HepG2 (cell line): Measurements from ENCODE around the gene CCN6. TPM values are rescaled to one million over a fixed set of nuclear protein-coding genes. Genes with fewer than 3 reads are reported as not detected.
A peak's percentile ranks its signal among the peaks of the same experiment; 100 is the strongest.

Experiments used
- ATAC-seq: fragments of 200-7000 bp; cut with Tn5 transposase; 3 replicates; pipeline ENCODE4 v1.9.1; 2020; ENCODE audit warnings: mild to moderate bottlenecking, moderate library complexity
- BruUV-seq: library from RNA; stranded (reverse); fragments of 400-500 nt; replicated peaks from 2 replicates; lab custom pipeline; 2021; lab: Mats Ljungman, UMichigan
- CTCF ChIA-PET: fragments of 300-600 bp; formaldehyde crosslinking; extraction: SDS; loops from one replicate; lab custom pipeline; 2021; ENCODE audit warnings: low total read pairs, inconsistent platforms, low intra/inter-chr PET ratio; lab: Yijun Ruan, JAX
- POLR2A ChIA-PET: fragments of 350-600 bp; sonication (Branson Sonifier 250); formaldehyde crosslinking; loops from one replicate; lab custom pipeline; 2020; ENCODE audit warnings: antibody characterized with exemption, inconsistent platforms; lab: Yijun Ruan, JAX
- DNase-seq: peaks from one replicate; pipeline ENCODE4 v3.0.0-alpha.2; 2015; ENCODE audit warnings: low spot score
- FAIRE-seq: peaks from 3 replicates; lab custom pipeline; 2011; peaks lifted over from hg19 to GRCh38; lab: Jason Lieb, UNC
- H2AFZ ChIP-seq: one replicate; pipeline ENCODE4 v1.6.1; 2011; ENCODE audit warnings: low read length, inconsistent platforms
- H3K27ac ChIP-seq: fragments of 300-600 bp; 3 replicates; pipeline ENCODE4 v1.8.0; 2011; ENCODE audit warnings: mixed run types, mild to moderate bottlenecking, mixed read lengths, low read length, inconsistent platforms; ENCODE audit not compliant: insufficient read depth; ENCODE audit errors: extremely low read length
- H3K27me3 ChIP-seq, 2 experiments: fragments of 200-600 bp in 1 of 2; 2 replicates in 1 of 2; 3 replicates in 1 of 2; pipeline versions ENCODE4 v1.6.0 to v1.8.0; 2011; ENCODE audit warnings: low read length in 2 of 2, mild to moderate bottlenecking in 2 of 2, moderate library complexity in 2 of 2, inconsistent platforms in 1 of 2; ENCODE audit not compliant: insufficient read depth in 2 of 2, control insufficient read depth in 1 of 2
- H3K36me3 ChIP-seq, 2 experiments: fragments of 200-600 bp in 1 of 2; replicated peaks in 1 of 2; 2 replicates in 1 of 2; 3 replicates in 1 of 2; pipeline versions ENCODE4 v1.5.1 to v1.8.0; 2011; ENCODE audit warnings: low read length in 2 of 2, inconsistent platforms in 1 of 2; ENCODE audit not compliant: insufficient read depth in 2 of 2, control insufficient read depth in 1 of 2
- H3K4me1 ChIP-seq: 2 replicates; pipeline ENCODE4 v1.5.1; 2012; ENCODE audit warnings: low read length, inconsistent platforms; ENCODE audit not compliant: insufficient read depth
- H3K4me2 ChIP-seq: 2 replicates; pipeline ENCODE4 v1.6.0; 2011; ENCODE audit warnings: low read depth, low read length, inconsistent platforms
- H3K4me3 ChIP-seq, 3 experiments: fragments of 200-600 bp in 1 of 3; sonication (generic), shearing (Covaris generic) in 1 of 3; replicated peaks in 1 of 3; 2 replicates each; pipeline ENCODE4 v1.5.1; 2011 to 2016; ENCODE audit warnings: low read length in 3 of 3, inconsistent platforms in 2 of 3, low read depth in 2 of 3, mild to moderate bottlenecking in 2 of 3, control low read depth in 1 of 3, mixed read lengths in 1 of 3; ENCODE audit not compliant: insufficient read depth in 1 of 3
- H3K79me2 ChIP-seq: one replicate; pipeline ENCODE4 v1.6.1; 2011; ENCODE audit warnings: low read length, inconsistent platforms; ENCODE audit not compliant: insufficient read depth
- H3K9ac ChIP-seq: 2 replicates; pipeline ENCODE4 v1.6.0; 2011; ENCODE audit warnings: mild to moderate bottlenecking, low read depth, low read length, inconsistent platforms; ENCODE audit not compliant: insufficient read depth
- H3K9me3 ChIP-seq: 2 replicates; pipeline ENCODE4 v1.5.1; 2012; ENCODE audit warnings: mild to moderate bottlenecking, low read length
- H4K20me1 ChIP-seq: 2 replicates; pipeline ENCODE4 v1.6.0; 2011; ENCODE audit warnings: inconsistent platforms, mild to moderate bottlenecking, low read length, moderate library complexity; ENCODE audit not compliant: insufficient read depth
- AFF4 ChIP-seq: sonication (generic); formaldehyde crosslinking; IDR thresholded peaks from 2 replicates; pipeline ENCODE4 v1.4.0; 2020; ENCODE audit warnings: missing genetic modification reagents
- ESRRA ChIP-seq: sonication (generic); formaldehyde crosslinking; IDR thresholded peaks from 2 replicates; pipeline ENCODE4 v1.5.1; 2020; ENCODE audit warnings: mild to moderate bottlenecking, low read depth, missing genetic modification reagents
- MTA3 ChIP-seq: sonication (generic); formaldehyde crosslinking; IDR thresholded peaks from 2 replicates; pipeline ENCODE4 v1.4.0; 2020; ENCODE audit warnings: missing genetic modification reagents
- MXD1 ChIP-seq: sonication (generic); formaldehyde crosslinking; IDR thresholded peaks from 2 replicates; pipeline ENCODE4 v1.4.0; 2020; ENCODE audit warnings: mild to moderate bottlenecking, missing genetic modification reagents
- MZF1 ChIP-seq: sonication (generic); formaldehyde crosslinking; IDR thresholded peaks from 2 replicates; pipeline ENCODE4 v1.8.1; 2023; ENCODE audit warnings: mild to moderate bottlenecking, missing genetic modification reagents, borderline replicate concordance
- RELA ChIP-seq: sonication (generic); formaldehyde crosslinking; IDR thresholded peaks from 2 replicates; pipeline ENCODE4 v1.4.0; 2020; ENCODE audit warnings: missing genetic modification reagents
- YY1 ChIP-seq: IDR thresholded peaks from 2 replicates; pipeline ENCODE4 v1.6.1; 2011; ENCODE audit warnings: low read length, low read depth, moderate library complexity, mild to moderate bottlenecking; ENCODE audit not compliant: insufficient read depth, insufficient replicate concordance
- ZBTB1 ChIP-seq: sonication (generic); formaldehyde crosslinking; IDR thresholded peaks from 2 replicates; pipeline ENCODE4 v1.4.0; 2020; ENCODE audit warnings: missing genetic modification reagents, borderline replicate concordance
- ZBTB2 ChIP-seq: sonication (generic); formaldehyde crosslinking; IDR thresholded peaks from 2 replicates; pipeline ENCODE4 v1.8.0; 2022; ENCODE audit warnings: low read depth, missing genetic modification reagents
- ZFP41 ChIP-seq: sonication (generic); formaldehyde crosslinking; IDR thresholded peaks from 2 replicates; pipeline ENCODE4 v1.4.0; 2020; ENCODE audit warnings: mild to moderate bottlenecking, missing genetic modification reagents, borderline replicate concordance
- ZFP90 ChIP-seq: sonication (generic); formaldehyde crosslinking; IDR thresholded peaks from 2 replicates; pipeline ENCODE4 v1.8.0; 2022; ENCODE audit warnings: missing genetic modification reagents, mild to moderate bottlenecking, inconsistent platforms, borderline replicate concordance
- ZNF207 ChIP-seq: fragments of 450-650 bp; IDR thresholded peaks from 2 replicates; pipeline ENCODE4 v1.6.1; 2016; ENCODE audit warnings: antibody characterized with exemption, borderline replicate concordance
- ZNF225 ChIP-seq: sonication (generic); formaldehyde crosslinking; IDR thresholded peaks from 2 replicates; pipeline ENCODE4 v1.4.0; 2020; ENCODE audit warnings: mild to moderate bottlenecking, missing genetic modification reagents
- ZNF460 ChIP-seq: sonication (generic); formaldehyde crosslinking; IDR thresholded peaks from 2 replicates; pipeline ENCODE4 v1.5.1; 2020; ENCODE audit warnings: missing genetic modification reagents, mild to moderate bottlenecking, borderline replicate concordance
- WGBS: methylation state at CpG from one replicate; pipeline ENCODE4 v1.1.6; 2017; ENCODE audit warnings: low lambda C conversion rate; 5-methylcytosine and 5-hydroxymethylcytosine counted together
- in situ Hi-C: cut with HindIII; loops from 2 replicates; pipeline ENCODE4 v1.10.0; 2017; ENCODE audit warnings: low pct_unique_long_range_greater_than_20kb; ENCODE audit not compliant: extremely low pct_ligation_motif_present
- intact Hi-C: fragments of 100-400 bp; cut with micrococcal nuclease; formaldehyde crosslinking; loops from one replicate; pipeline ENCODE4 v1.10.0; 2022; ENCODE audit not compliant: unreplicated experiment
- polyA plus RNA-seq, 8 experiments: library from polyadenylated mRNA; depleted of rRNA in 3 of 8; stranded (reverse) in 7 of 8; unstranded in 1 of 8; fragments of >200 nt; fragmentation: Illumina TruSeq in 4 of 8; extraction: Trizol in 4 of 8; gene quantifications; 2 replicates each; pipeline versions ENCODE4 v1.2.1 to v1.2.3, GENCODE V29; 2011 to 2016; ENCODE audit warnings: low read depth in 4 of 8, missing spikeins in 1 of 8, mixed read lengths in 1 of 8; ENCODE audit not compliant: insufficient read depth in 1 of 8
- total RNA-seq, 5 experiments: library from RNA; depleted of rRNA; stranded (reverse); fragments of >200 nt; fragmentation: Illumina TruSeq; extraction: Trizol; gene quantifications; 2 replicates each; pipeline ENCODE4 v1.2.3, GENCODE V29; 2016; ENCODE audit warnings: low read depth in 1 of 5

The CCN6 gene
- total and polyA plus RNA-seq, 2 of the 13 experiments (the other 11 are each of a cell fraction or from before 2014, with no cell fraction given): not detected

- TF ChIP-seq ZNF225 (CRISPR knock-in tag) (no peak), ZFP90 (CRISPR knock-in tag) (no peak), MXD1 (CRISPR knock-in tag) (no peak), ZNF460 (no peak), YY1 (peak; percentile 92), RELA (no peak)
Observed at GRCh38 chr6:112029045-112029822, 24.7 kb upstream of the CCN6 start (continued).

- Histone ChIP-seq H3K9ac (no peak overlapping the region), H3K4me1 (peaks cover 46% of the 10 kb centered on the region), H3K27me3 (peaks cover 0 to 7% of the 10 kb centered on the region in 2 experiments; a peak in 3 of 5 replicates), H3K4me3 (no peak overlapping the region), H3K79me2 (no peaks in the 10 kb centered on the region), H2AFZ (no peak overlapping the region), H3K36me3 (no peaks in the 10 kb centered on the region), H3K27ac (no peak overlapping the region), H3K9me3 (no peaks in the 10 kb centered on the region), H4K20me1 (no peaks in the 10 kb centered on the region), H3K4me2 (peak overlapping the region; percentile 26; the same call in 1 of the 2 replicates)
- 77% methylated on average over 6 of the region's 7 CpGs for WGBS
- ATAC-seq (peak; percentile 19; the same call in 2 of the 3 replicates), DNase-seq (no peak), FAIRE-seq (no peak)
- CTCF ChIA-PET: interaction anchor here (1.8 to 2.3 kb wide), 2 partner anchors 20 to 320 kb away, joined by 5 to 17 read pairs; no protein-coding TSS in a partner anchor
- in situ Hi-C loops (no loop called here), intact Hi-C loops (no loop called here)
- POLR2A ChIA-PET: no interaction called here
- no TSS peak for BruUV-seq
- TF ChIP-seq MZF1 (CRISPR knock-in tag) (no peak), MTA3 (no peak), ZBTB1 (CRISPR knock-in tag) (no peak), ZFP41 (CRISPR knock-in tag) (no peak), ESRRA (CRISPR knock-in tag) (no peak), ZBTB2 (CRISPR knock-in tag) (no peak), ZNF207 (no peak), AFF4 (no peak)
Observed at GRCh38 chr6:112030206-112030960, 23.5 kb upstream of the CCN6 start.
